Measurements from ENCODE around the gene DNAJB8.

The DNAJB8 gene

GRCh38 chr3:128498127-128498626, 31.5 kb upstream of the DNAJB8 start:
- TF ChIP-seq CTCF (IDR thresholded peaks at IDR 0.05; ENCODE audit: low read depth, low read length), result no peak
- no peak overlapping the region for H3K4me3 ChIP-seq (ENCODE audit: low read depth, low read length)

GRCh38 chr3:128497305-128498126, 30.8 kb upstream of the DNAJB8 start:
- no peak for TF ChIP-seq CTCF (IDR thresholded peaks at IDR 0.05; ENCODE audit: low read depth, low read length)
- peak overlapping the region; percentile 62 for H3K4me3 ChIP-seq (ENCODE audit: low read depth, low read length)

GRCh38 chr3:128496602-128497304, 30.1 kb upstream of the DNAJB8 start:
- no peak for TF ChIP-seq CTCF (IDR thresholded peaks at IDR 0.05; ENCODE audit: low read depth, low read length)
- no peak overlapping the region; the same call in 1 of the 2 replicates for H3K4me3 ChIP-seq (ENCODE audit: low read depth, low read length)

GRCh38 chr3:128496019-128496601, 29.4 kb upstream of the DNAJB8 start:
- TF ChIP-seq CTCF (IDR thresholded peaks at IDR 0.05; ENCODE audit: low read depth, low read length), result no peak
- H3K4me3 ChIP-seq (ENCODE audit: low read depth, low read length), result no peak overlapping the region

GRCh38 chr3:128495435-128495970, 28.8 kb upstream of the DNAJB8 start:
- H3K4me3 ChIP-seq (ENCODE audit: low read depth, low read length), result no peak overlapping the region
- TF ChIP-seq CTCF (IDR thresholded peaks at IDR 0.05; ENCODE audit: low read depth, low read length), result no peak

- no peak for TF ChIP-seq CTCF (IDR thresholded peaks at IDR 0.05; ENCODE audit: low read depth, low read length)
- H3K4me3 ChIP-seq (ENCODE audit: low read depth, low read length), result no peak overlapping the region
Measured at GRCh38 chr3:128494367-128494650, 27.6 kb upstream of the DNAJB8 start.
